Dedifferentiated amniotic fluid mesenchymal stem cell (primary cell): Measurements from ENCODE around the gene TMEM258.

ENCODE experiments used
- DNase-seq: peaks from one replicate; pipeline ENCODE4 v3.0.0-alpha.2; 2016; ENCODE audit errors: extremely low spot score

Gene TMEM258

GRCh38 chr11:61820174-61820573 is 27.8 kb upstream of the TMEM258 start:
- no peak for DNase-seq

GRCh38 chr11:61817471-61818202 is 25.2 kb upstream of the TMEM258 start:
- DNase-seq, result no peak

GRCh38 chr11:61816736-61817455 is 24.5 kb upstream of the TMEM258 start, which contains the start of gene FADS1:
Gene FADS1 (minus strand): TSS chr11:61817003. CDS start chr11:61816929, 74 bp downstream.
- DNase-seq, result peak; percentile 92

GRCh38 chr11:61815790-61816735 is 23.7 kb upstream of the TMEM258 start:
- DNase-seq, result no peak

- peak; percentile 86 for DNase-seq
These were observed 22.8 kb upstream of the TMEM258 start for GRCh38 chr11:61814958-61815789.

GRCh38 chr11:61814247-61814957 is 22.0 kb upstream of the TMEM258 start:
- no peak for DNase-seq

GRCh38 chr11:61812736-61813411 is 20.5 kb upstream of the TMEM258 start:
- DNase-seq, result no peak

- DNase-seq, result no peak
These were observed 19.4 kb upstream of the TMEM258 start for GRCh38 chr11:61811831-61812230.

GRCh38 chr11:61810671-61811175 is 18.3 kb upstream of the TMEM258 start:
- DNase-seq, result no peak

- DNase-seq, result no peak
These were observed 14.4 kb upstream of the TMEM258 start for GRCh38 chr11:61806785-61807184.

GRCh38 chr11:61805146-61805545 is 12.7 kb upstream of the TMEM258 start:
- DNase-seq, result no peak

- no peak for DNase-seq
These were observed 11.7 kb upstream of the TMEM258 start for GRCh38 chr11:61803889-61804647.

GRCh38 chr11:61802605-61803004 is 10.2 kb upstream of the TMEM258 start:
- no peak for DNase-seq

- DNase-seq, result no peak
These were observed 8.2 kb upstream of the TMEM258 start for GRCh38 chr11:61800331-61801281.

- no peak for DNase-seq
These were observed 7.4 kb upstream of the TMEM258 start for GRCh38 chr11:61799665-61800284.

GRCh38 chr11:61797263-61797944 is 5.0 kb upstream of the TMEM258 start:
- peak; percentile 81 for DNase-seq
